ENCODE measurements around the gene TBC1D22A.
"Not testable (repeated sequence)": the region's sequence is repeated elsewhere in the genome, so short reads cannot be mapped to it uniquely, and the experiment has no call there.

The TBC1D22A gene

GRCh38 chr22:46815132-46815531, 52.7 kb downstream of the TBC1D22A start:
- no peak for DNase-seq

GRCh38 chr22:46815559-46815895, 53.1 kb downstream of the TBC1D22A start:
- DNase-seq: no peak

DNA sequence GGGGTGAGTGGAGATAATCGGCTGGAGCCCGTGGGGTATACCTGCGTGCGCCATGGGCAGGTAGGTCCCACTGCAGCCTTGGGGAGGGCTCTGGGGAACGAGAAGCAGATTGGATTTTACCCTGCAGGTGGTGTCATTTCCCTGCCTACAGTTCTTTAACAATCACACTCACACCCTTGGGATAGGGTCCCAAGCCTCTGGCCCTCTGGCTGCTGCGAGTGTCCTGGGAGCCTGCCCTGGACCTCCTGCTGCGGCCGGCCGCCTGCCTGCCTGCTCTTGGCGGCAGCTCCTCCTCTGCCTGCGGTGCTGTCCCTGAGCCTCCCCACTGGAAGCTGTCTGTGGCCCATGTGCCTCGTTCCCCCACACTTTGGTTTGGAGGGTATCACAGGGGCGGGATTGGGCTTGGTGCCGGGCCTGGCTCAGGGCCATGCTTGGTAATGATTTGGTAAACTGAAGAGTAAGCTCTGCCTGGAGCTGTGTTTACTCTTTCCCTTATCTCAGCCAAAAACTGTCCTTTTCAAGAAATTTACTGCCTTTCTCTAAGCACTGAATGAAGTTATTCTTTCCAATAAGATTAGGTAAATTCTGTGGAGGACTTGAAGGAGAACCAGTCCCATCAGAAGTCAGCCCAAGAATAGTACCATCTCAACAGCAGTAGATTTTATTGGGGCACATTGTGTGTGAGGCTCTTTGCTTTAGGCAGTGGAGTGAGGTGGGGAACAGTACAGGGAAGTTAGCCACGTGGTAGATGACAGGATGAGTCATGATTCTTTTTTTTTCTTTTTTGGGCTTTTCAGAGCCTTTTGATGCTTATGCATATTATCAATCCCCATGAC, 53.7 kb downstream of the TBC1D22A start:
- peak; percentile 72 for DNase-seq

- not testable (repeated sequence) for DNase-seq
These were observed 54.9 kb downstream of the TBC1D22A start for GRCh38 chr22:46817390-46817789.

DNA sequence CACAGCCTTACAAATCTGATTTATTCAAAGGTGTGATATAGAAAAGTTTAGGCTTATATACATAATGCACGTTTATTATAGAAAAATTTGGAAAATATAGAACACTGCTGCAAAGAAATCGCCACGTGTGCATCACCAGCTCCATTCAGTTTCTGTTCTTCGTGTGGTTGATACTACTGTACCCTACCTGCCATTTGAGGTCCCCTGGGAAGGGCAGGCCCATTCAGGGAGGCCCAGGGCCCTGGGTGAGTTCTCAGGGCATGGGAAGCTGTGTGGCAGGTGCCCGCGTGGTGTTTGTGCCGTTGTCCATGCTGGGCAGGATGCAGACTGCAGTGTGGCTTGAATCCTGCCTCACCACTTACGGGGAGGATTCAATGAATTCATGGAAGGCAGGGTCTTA, 60.8 kb downstream of the TBC1D22A start:
- DNase-seq: no peak

DNA sequence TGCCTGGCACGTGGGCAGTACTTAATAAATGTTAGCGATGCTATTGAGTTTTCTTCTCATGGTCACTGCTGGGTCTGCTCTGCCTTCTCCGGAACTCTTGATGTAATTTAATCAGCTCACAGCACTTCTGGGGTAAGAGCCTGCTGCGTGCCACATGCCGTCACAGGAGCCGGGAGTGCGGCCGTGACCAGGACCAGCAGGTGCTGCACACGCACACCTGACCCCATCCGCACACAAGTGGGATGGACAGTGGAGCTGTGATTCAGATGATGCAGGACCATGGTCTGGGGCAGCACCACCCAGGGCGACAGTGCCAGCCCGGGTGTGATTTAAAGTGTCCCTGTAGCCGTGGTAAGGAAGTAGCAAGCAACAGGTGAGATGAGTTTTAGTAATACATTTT, 61.2 kb downstream of the TBC1D22A start:
- no peak for DNase-seq

DNA sequence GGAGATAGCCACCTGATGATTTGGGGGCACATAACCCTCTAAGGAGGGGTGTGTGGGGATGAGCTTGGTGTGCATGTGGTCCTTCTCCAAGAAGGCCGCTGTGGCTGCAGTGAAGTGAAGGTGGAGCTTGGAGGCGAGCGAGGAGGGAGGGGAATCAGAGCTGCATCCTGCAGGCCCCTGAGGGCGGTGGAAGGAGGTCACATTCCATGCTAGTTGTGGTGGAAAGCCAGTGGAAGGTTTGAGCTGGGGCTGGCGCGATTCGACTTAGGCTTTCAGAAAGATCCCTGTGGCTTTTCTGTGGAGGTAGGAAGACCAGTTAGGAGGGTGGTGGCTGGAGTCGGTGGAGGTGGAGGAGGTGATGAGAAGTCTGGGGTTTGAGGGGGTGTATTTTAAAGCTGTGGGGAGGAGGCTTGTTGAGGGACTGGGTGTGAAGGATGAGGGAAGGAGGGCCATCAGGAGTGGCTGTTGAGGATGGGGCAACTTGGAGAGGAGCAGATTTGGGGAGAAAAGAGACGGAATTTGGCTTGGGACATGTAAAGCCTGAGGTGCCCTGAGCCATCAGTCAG, 62.0 kb downstream of the TBC1D22A start:
- no peak for DNase-seq

GRCh38 chr22:46824980-46825544, 62.6 kb downstream of the TBC1D22A start:
- no peak for DNase-seq

- DNase-seq: no peak
These were observed 64.1 kb downstream of the TBC1D22A start for GRCh38 chr22:46826438-46827135.

GRCh38 chr22:46827136-46827780, 64.8 kb downstream of the TBC1D22A start:
- no peak for DNase-seq

DNA sequence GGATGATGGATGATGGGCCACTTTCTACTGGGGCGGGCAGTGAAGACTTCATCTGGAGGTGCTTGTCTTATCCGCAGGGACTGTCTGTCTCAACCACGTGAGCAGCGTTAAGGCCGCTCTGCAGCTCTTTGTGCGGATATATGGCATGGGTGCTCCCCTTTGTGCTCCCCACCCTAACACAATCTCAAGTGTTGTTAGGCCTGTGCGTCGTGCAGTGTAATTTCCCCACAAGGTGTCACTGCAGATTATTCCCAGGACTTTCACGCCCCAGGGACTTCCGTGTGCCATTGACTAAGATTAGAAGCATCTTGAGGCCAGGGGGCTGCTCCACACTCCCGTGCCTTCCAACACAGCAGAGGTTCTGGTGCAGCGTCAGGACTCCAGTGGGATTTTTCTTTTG, 65.3 kb downstream of the TBC1D22A start:
- DNase-seq: no peak

GRCh38 chr22:46828323-46828900, 66.0 kb downstream of the TBC1D22A start:
- no peak for DNase-seq

DNA sequence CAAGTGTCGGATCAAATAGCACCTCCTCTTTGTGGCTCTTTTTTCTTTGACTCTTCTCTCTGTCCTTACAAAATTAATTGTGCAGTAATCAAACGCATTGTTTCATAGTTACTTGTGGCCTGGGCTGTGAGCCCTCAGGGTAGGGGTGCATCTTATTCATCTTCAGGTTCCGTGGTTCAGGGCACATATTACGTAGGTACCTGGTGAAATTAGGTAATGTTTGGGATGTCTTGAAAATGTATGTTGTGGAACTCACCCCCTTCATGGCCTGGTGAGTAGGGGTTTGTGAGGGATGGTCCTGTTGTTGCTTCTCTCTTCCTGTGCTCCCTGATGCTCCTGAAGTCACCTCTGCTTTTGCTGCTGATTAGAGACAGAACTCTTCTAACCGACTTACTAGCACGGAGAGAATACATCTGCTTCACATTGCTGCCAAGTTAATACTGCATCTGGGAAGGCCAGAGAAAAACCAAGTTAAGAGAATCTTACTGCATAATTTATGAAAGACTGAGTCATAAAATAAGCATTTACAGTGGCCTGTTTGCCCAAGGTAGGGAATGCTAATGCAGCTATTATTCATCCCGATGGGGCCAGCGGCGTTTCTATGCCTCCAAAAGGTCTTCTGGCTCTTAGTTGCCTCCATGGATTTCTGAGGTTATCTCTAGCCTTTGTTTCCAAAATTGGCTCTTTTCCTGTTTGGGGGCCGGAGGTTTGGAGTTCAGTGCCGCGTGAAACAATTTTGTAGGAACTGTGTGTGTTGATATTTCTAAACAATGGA, 66.9 kb downstream of the TBC1D22A start:
- DNase-seq: no peak

DNA sequence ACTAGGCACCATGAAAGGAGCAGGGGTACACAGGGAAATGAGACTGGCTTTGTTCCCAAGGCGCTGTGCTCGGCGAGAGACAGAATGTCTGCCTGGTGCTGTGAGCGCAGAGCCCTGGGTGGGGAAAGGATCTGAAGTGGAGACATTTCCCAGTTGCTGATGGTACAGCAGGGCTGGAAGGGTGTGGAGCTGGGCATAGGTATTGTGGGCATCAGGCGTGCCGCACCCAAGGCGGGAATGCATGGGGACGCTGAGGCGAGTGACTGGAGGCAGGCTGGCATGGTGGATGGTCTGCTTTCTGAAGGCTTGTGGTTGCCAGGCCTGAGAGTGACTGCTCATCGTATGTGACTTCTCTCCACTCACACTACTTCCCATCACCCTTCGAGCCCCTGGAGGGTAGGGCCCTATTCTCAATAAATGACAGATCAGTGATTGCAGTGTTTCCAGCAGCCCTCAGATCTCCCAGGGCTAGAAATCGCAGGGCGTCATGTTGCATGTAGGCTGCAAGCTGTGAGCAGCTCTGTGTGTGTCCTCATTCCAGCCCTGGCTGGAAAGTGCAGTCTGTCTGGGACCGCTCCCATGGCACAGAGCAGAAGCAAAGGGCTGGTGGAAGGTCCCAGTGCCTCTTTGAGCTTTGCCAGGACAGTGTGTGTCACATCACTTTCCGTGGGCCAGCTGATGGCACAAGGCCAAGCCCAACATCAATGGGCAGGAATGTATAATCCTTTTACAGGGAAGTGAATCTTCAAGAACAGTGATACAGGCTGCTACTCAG, 67.7 kb downstream of the TBC1D22A start:
- no peak for DNase-seq

GRCh38 chr22:46830841-46831240, 68.4 kb downstream of the TBC1D22A start:
- no peak for DNase-seq

DNA sequence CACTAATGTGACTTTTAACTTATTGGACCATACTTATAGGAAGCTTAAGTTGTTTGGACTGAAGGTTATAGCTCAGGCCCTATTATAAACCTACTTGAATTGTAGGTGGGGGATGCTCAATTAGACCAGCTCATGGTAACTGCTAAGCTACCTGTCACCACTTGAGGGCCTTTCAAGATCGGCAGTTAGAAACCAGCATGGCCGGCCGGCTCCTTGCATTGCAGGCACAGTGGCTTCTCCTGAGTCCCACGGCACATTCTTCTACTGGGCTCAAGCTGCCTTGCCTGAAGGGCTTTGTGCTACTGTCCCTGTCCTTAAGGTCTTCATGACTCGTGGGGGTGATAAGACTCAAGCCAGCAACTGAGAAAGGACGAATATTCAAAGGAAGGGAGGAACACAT, 70.8 kb downstream of the TBC1D22A start:
- peak; percentile 44 for DNase-seq

DNA sequence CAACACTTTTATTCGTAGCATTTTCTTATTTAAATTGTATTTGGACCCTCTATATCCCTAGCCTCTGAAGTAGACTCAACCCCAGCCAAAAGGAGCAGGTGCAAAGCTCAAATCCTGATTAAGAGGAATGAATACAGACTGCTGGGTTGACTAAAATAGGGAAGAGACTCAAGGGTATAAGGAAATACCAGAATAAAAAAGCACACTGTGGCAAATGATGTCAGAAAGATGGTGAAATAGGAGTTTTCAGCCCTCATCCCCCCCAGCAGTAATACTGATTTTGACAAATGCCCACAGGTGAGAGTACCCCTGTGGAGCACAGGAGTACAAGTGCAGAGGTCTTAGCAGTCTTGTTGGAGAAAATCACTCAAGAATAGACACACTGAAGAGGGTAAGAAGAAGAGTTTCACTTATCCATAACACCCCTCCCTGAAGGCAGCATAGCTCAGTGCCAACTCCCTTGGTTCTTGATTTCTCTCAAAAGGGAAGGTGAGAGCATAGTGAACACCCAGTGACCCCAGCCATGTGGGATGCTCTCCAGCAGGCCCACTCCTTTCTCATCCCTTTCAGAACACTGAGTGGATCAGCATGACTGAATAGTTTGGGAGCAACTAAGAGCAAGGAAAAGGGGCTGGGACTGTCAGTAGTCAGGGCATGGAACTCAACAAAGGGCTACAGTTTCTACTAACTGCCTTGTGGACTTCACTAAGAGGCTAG, 71.7 kb downstream of the TBC1D22A start:
- no peak for DNase-seq

DNA sequence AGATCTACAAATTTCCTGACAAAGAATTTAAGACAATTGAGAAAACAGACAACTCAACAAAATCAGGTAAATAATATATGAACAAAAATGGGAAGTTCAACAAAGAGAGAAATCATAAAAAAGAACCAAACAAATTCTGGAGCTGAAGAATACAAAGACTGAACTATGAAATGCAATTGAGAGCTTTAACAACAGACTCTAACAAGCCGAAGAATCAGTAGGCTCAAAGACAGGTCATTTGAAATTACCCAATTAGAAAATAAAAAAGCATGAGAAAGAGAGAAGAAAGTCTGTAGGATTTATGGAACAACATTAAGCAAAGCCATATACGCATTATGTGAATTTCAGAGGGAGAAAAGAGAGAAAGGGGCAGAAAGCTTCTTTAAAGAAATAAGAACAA, 72.8 kb downstream of the TBC1D22A start:
- DNase-seq: no peak

DNA sequence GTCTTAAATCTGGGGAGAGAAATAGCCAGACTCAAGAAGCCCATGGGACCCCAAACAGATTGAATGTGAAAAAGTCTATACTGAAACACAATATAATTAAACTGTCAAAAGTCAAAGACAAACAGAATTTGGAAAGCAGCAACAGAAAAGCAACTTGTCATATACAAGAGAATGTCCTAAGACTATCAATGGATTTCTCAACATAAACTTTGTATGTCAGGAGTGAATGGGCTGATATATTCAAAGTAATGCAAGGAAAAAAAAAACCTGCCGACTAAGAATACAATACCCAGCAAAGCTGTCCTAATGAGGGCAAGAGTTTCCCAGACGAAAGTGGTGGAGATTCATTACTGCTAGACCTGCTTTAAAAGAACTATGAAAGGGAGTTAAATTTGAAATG, 73.2 kb downstream of the TBC1D22A start:
- no peak for DNase-seq

- DNase-seq: no peak
These were observed 79.1 kb downstream of the TBC1D22A start for GRCh38 chr22:46841522-46841921.

- DNase-seq: no peak
These were observed 80.2 kb downstream of the TBC1D22A start for GRCh38 chr22:46842606-46843005.

Data from hematopoietic multipotent progenitor cell treated with erythropoietin and hydrocortisone succinate and interleukin-3 and kit ligand, for 4 days (in vitro differentiated cells).